ENCODE results near the gene LAMTOR4.
"Not testable (repeated sequence)": the region's sequence is repeated elsewhere in the genome, so short reads cannot be mapped to it uniquely, and the experiment has no call there.

Gene LAMTOR4

GRCh38 chr7:100122568-100122967, 26.1 kb upstream of the LAMTOR4 start:
- no peak for DNase-seq (ENCODE audit: low read depth in 2 of 2)

GRCh38 chr7:100124301-100125230, 24.2 kb upstream of the LAMTOR4 start:
- no peak for DNase-seq (ENCODE audit: low read depth in 2 of 2)

GRCh38 chr7:100126239-100126930, 22.3 kb upstream of the LAMTOR4 start:
- peak in 1 of 2 donors; percentile 31 for DNase-seq (ENCODE audit: low read depth in 2 of 2)

- DNase-seq (ENCODE audit: low read depth in 2 of 2), result peak; percentile 79 to 83
These were observed 21.5 kb upstream of the LAMTOR4 start, which contains the start of gene MBLAC1 for GRCh38 chr7:100126931-100127865. TSS of gene MBLAC1 (plus strand) at chr7:100126967. CDS start at chr7:100127396, 429 bp downstream.

GRCh38 chr7:100127866-100128636, 20.7 kb upstream of the LAMTOR4 start:
- no peak for DNase-seq (ENCODE audit: low read depth in 2 of 2)

GRCh38 chr7:100128637-100128963, 20.1 kb upstream of the LAMTOR4 start:
- DNase-seq (ENCODE audit: low read depth in 2 of 2), result no peak

GRCh38 chr7:100130220-100130607, 18.5 kb upstream of the LAMTOR4 start:
- not testable (repeated sequence) for DNase-seq (ENCODE audit: low read depth in 2 of 2)

- DNase-seq (ENCODE audit: low read depth in 2 of 2), result peak; percentile 70 to 76
These were observed 17.9 kb upstream of the LAMTOR4 start for GRCh38 chr7:100130608-100131453.

- no peak for DNase-seq (ENCODE audit: low read depth in 2 of 2)
These were observed 16.6 kb upstream of the LAMTOR4 start for GRCh38 chr7:100132126-100132525.

GRCh38 chr7:100132697-100133151, 16.0 kb upstream of the LAMTOR4 start:
- peak; percentile 20 to 43 for DNase-seq (ENCODE audit: low read depth in 2 of 2)

- DNase-seq (ENCODE audit: low read depth in 2 of 2), result no peak
These were observed 10.6 kb upstream of the LAMTOR4 start for GRCh38 chr7:100137851-100138760.

GRCh38 chr7:100141555-100141949, 7.2 kb upstream of the LAMTOR4 start:
- no peak for DNase-seq (ENCODE audit: low read depth in 2 of 2)

GRCh38 chr7:100142461-100142860, 6.3 kb upstream of the LAMTOR4 start:
- DNase-seq (ENCODE audit: low read depth in 2 of 2), result no peak

- DNase-seq (ENCODE audit: low read depth in 2 of 2), result not testable (repeated sequence)
These were observed 2.4 kb upstream of the LAMTOR4 start for GRCh38 chr7:100146350-100146749.

GRCh38 chr7:100147278-100147677, 1.4 kb upstream of the LAMTOR4 start:
- no peak for DNase-seq (ENCODE audit: low read depth in 2 of 2)

GRCh38 chr7:100148225-100148558, 526 bp upstream of the LAMTOR4 start:
- DNase-seq (ENCODE audit: low read depth in 2 of 2), result no peak

GRCh38 chr7:100152404-100152803, 3.7 kb downstream of the LAMTOR4 start:
- DNase-seq (ENCODE audit: low read depth in 2 of 2), result no peak

GRCh38 chr7:100152937-100153666, 4.4 kb downstream of the LAMTOR4 start:
- DNase-seq (ENCODE audit: low read depth in 2 of 2), result no peak
